SK-N-SH treated with all-trans-retinoic acid at 6 μM for 48 hours (cell line): ENCODE results near the gene LRBA.

ENCODE experiments used
- ARNTL ChIP-seq: fragments of 450-650 bp; formaldehyde crosslinking; IDR thresholded peaks from 2 replicates; pipeline ENCODE4 v1.5.0; 2020; ENCODE audit warnings: low read depth, mild to moderate bottlenecking, moderate library complexity, borderline replicate concordance
- CREB5 ChIP-seq: fragments of 250-450 bp; sonication (Bioruptor Pico); IDR thresholded peaks from 2 replicates; pipeline ENCODE4 v1.5.1; 2020; ENCODE audit warnings: low read depth, mild to moderate bottlenecking, moderate library complexity
- ESRRG ChIP-seq: fragments of 250-450 bp; sonication (Bioruptor Pico); IDR thresholded peaks from 2 replicates; pipeline ENCODE4 v1.6.1; 2021; ENCODE audit warnings: mild to moderate bottlenecking
- GLIS3 ChIP-seq: fragments of 250-450 bp; sonication (Bioruptor Pico); IDR thresholded peaks from 2 replicates; pipeline ENCODE4 v1.5.0; 2020; ENCODE audit warnings: mild to moderate bottlenecking, moderate library complexity
- ISL1 ChIP-seq: fragments of 250-450 bp; sonication (Bioruptor Pico); IDR thresholded peaks from 2 replicates; pipeline ENCODE4 v2.1.2; 2022; ENCODE audit warnings: mild to moderate bottlenecking, moderate library complexity
- PATZ1 ChIP-seq: fragments of 250-450 bp; sonication (Bioruptor Pico); IDR thresholded peaks from 2 replicates; pipeline ENCODE4 v1.8.0; 2020; ENCODE audit warnings: mild to moderate bottlenecking, moderate library complexity, borderline replicate concordance
- PPARA ChIP-seq: fragments of 250-450 bp; sonication (Bioruptor Pico); IDR thresholded peaks from 2 replicates; pipeline ENCODE4 v1.5.0; 2020; ENCODE audit warnings: mild to moderate bottlenecking, borderline replicate concordance
- SNAI2 ChIP-seq: fragments of 250-450 bp; sonication (Bioruptor Pico); IDR thresholded peaks from 2 replicates; pipeline ENCODE4 v1.5.0; 2020; ENCODE audit warnings: mild to moderate bottlenecking, moderate library complexity
- TCF4 ChIP-seq: fragments of 250-450 bp; sonication (Bioruptor Pico); IDR thresholded peaks from 2 replicates; pipeline ENCODE4 v1.8.0; 2021; ENCODE audit warnings: mild to moderate bottlenecking, moderate library complexity, borderline replicate concordance
- TOX ChIP-seq: fragments of 250-450 bp; sonication (Bioruptor Pico); IDR thresholded peaks from 2 replicates; pipeline ENCODE4 v1.8.0; 2021; ENCODE audit warnings: mild to moderate bottlenecking, moderate library complexity, borderline replicate concordance
- ZFP3 ChIP-seq: fragments of 250-450 bp; sonication (Bioruptor Pico); IDR thresholded peaks from 2 replicates; pipeline ENCODE4 v1.5.0; 2020; ENCODE audit warnings: mild to moderate bottlenecking, moderate library complexity
- ZFP30 ChIP-seq: fragments of 450-650 bp; formaldehyde crosslinking; IDR thresholded peaks from 2 replicates; pipeline ENCODE4 v1.5.0; 2022; ENCODE audit warnings: mild to moderate bottlenecking, moderate library complexity
- ZNF565 ChIP-seq: fragments of 450-650 bp; formaldehyde crosslinking; conservative IDR thresholded peaks from 2 replicates; pipeline ENCODE4 v1.5.0; 2020; ENCODE audit warnings: low read depth, mild to moderate bottlenecking, moderate library complexity
- TF ChIP-seq, protein P1 (sequence below): fragments of 250-450 bp; sonication (Bioruptor Pico); IDR thresholded peaks from 2 replicates; pipeline ENCODE4 v1.5.1; 2021; ENCODE audit warnings: mild to moderate bottlenecking, moderate library complexity

DNA sequence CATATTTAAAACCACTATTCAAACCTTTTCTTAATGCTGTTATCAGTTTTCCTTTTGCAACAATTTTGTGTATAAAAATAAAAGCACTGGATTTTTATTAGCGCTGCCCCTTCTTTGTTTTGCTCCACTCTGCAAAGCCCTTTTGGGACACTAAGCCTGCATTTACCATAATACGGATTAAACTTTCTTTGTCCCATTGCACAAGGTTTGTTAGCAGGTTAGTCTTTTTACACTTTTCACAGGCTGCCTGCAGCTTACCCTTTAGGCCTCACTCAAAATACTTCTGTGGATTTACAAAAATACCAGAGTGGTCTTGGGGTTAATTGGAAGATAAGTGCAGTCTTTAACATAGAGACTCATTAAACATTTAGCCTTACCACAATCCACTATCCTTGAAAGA lies 468.8 kb downstream of the LRBA start:
- TF ChIP-seq TOX (no peak), ZNF565 (CRISPR knock-in tag) (no peak), GLIS3 (CRISPR knock-in tag) (no peak), ZFP3 (no peak), ISL1 (no peak), SNAI2 (CRISPR knock-in tag) (no peak), CREB5 (CRISPR knock-in tag) (no peak), PATZ1 (CRISPR knock-in tag) (no peak), PPARA (CRISPR knock-in tag) (no peak), TCF4 (CRISPR knock-in tag) (no peak), ARNTL (CRISPR knock-in tag) (no peak), ZFP30 (CRISPR knock-in tag) (no peak), ESRRG (no peak)
- TF ChIP-seq, protein P1, sequence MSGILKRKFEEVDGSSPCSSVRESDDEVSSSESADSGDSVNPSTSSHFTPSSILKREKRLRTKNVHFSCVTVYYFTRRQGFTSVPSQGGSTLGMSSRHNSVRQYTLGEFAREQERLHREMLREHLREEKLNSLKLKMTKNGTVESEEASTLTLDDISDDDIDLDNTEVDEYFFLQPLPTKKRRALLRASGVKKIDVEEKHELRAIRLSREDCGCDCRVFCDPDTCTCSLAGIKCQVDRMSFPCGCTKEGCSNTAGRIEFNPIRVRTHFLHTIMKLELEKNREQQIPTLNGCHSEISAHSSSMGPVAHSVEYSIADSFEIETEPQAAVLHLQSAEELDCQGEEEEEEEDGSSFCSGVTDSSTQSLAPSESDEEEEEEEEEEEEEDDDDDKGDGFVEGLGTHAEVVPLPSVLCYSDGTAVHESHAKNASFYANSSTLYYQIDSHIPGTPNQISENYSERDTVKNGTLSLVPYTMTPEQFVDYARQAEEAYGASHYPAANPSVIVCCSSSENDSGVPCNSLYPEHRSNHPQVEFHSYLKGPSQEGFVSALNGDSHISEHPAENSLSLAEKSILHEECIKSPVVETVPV = no peak
